Keratinocyte (primary cell): ENCODE measurements around the gene GRHL3. TPM values are rescaled to one million over a fixed set of nuclear protein-coding genes. Genes with fewer than 3 reads are reported as not detected.

Experiments
- DNase-seq: peaks from one replicate; pipeline ENCODE4 v3.0.0-alpha.2; 2011; ENCODE audit warnings: low read depth, missing footprints, low spot score
- FAIRE-seq: peaks from 2 replicates; lab custom pipeline; 2011; peaks lifted over from hg19 to GRCh38; lab: Jason Lieb, UNC
- H2AFZ ChIP-seq: 2 replicates; pipeline ENCODE4 v1.6.0; 2012; ENCODE audit warnings: low read length, control low read depth, inconsistent platforms; ENCODE audit not compliant: control insufficient read depth
- H3K27ac ChIP-seq: 2 replicates; pipeline ENCODE4 v1.5.1; 2011; ENCODE audit warnings: low read length; ENCODE audit not compliant: control insufficient read depth, insufficient read depth
- H3K27me3 ChIP-seq: 3 replicates; pipeline ENCODE4 v1.6.0; 2011; ENCODE audit warnings: low read length; ENCODE audit not compliant: control insufficient read depth, insufficient read depth; ENCODE audit errors: extremely low read depth
- H3K36me3 ChIP-seq, 2 experiments: 2 replicates in 1 of 2; 3 replicates in 1 of 2; pipeline ENCODE4 v1.5.1; 2011; ENCODE audit warnings: low read length in 2 of 2, mild to moderate bottlenecking in 1 of 2; ENCODE audit not compliant: control insufficient read depth in 2 of 2, insufficient read depth in 2 of 2; ENCODE audit errors: extremely low read depth in 1 of 2
- H3K4me1 ChIP-seq: 3 replicates; pipeline ENCODE4 v1.5.1; 2011; ENCODE audit warnings: low read length; ENCODE audit not compliant: control insufficient read depth, insufficient read depth; ENCODE audit errors: extremely low read depth
- H3K4me2 ChIP-seq: 3 replicates; pipeline ENCODE4 v1.6.0; 2011; ENCODE audit warnings: low read depth, low read length; ENCODE audit not compliant: control insufficient read depth, insufficient read depth; ENCODE audit errors: extremely low read depth
- H3K4me3 ChIP-seq, 3 experiments: fragments of 200-600 bp in 1 of 3; sonication (generic) in 1 of 3; 2 replicates in 2 of 3; 3 replicates in 1 of 3; pipeline ENCODE4 v1.5.1; 2011 to 2016; ENCODE audit warnings: low read length in 3 of 3, mild to moderate bottlenecking in 3 of 3, control low read depth in 2 of 3, inconsistent platforms in 1 of 3, low read depth in 1 of 3, mixed read lengths in 1 of 3, mixed run types in 1 of 3, moderate library complexity in 1 of 3; ENCODE audit not compliant: control insufficient read depth in 2 of 3, insufficient read depth in 2 of 3; ENCODE audit errors: extremely low read depth in 1 of 3
- H3K79me2 ChIP-seq: 2 replicates; pipeline ENCODE4 v1.6.0; 2012; ENCODE audit warnings: low read length; ENCODE audit not compliant: control insufficient read depth, insufficient read depth
- H3K9ac ChIP-seq: 3 replicates; pipeline ENCODE4 v1.6.0; 2011; ENCODE audit warnings: low read length; ENCODE audit not compliant: control insufficient read depth, insufficient read depth; ENCODE audit errors: extremely low read depth
- H3K9me1 ChIP-seq: 3 replicates; pipeline ENCODE4 v1.6.0; 2011; ENCODE audit warnings: low read length; ENCODE audit not compliant: control insufficient read depth, insufficient read depth; ENCODE audit errors: extremely low read depth
- H3K9me3 ChIP-seq: 2 replicates; pipeline ENCODE4 v1.5.1; 2012; ENCODE audit warnings: low read depth, low read length; ENCODE audit not compliant: control insufficient read depth
- H4K20me1 ChIP-seq: 3 replicates; pipeline ENCODE4 v1.6.0; 2011; ENCODE audit warnings: low read length; ENCODE audit not compliant: control insufficient read depth, insufficient read depth; ENCODE audit errors: extremely low read depth
- EZH2 ChIP-seq: IDR thresholded peaks from one replicate; pipeline ENCODE4 v1.6.1; 2012; ENCODE audit warnings: inconsistent platforms, mild to moderate bottlenecking, low read length, moderate library complexity
- dilution Hi-C: fragments of 300-500 bp; cut with MboI; formaldehyde crosslinking; loops from one replicate; pipeline ENCODE4 v1.7.0; 2020; ENCODE audit warnings: low sequenced_read_pairs; ENCODE audit not compliant: extremely low pct_ligation_motif_present
- polyA plus RNA-seq, 5 experiments: library from polyadenylated mRNA; depleted of rRNA in 3 of 5; stranded (reverse) in 3 of 5; stranded (forward) in 1 of 5; unstranded in 1 of 5; fragments of >200 nt; gene quantifications; 1 replicate in 1 of 5; 2 replicates in 3 of 5; 3 replicates in 1 of 5; pipeline versions ENCODE4 v1.2.1 to v1.2.3, GENCODE V29; 2011 to 2012; ENCODE audit warnings: missing spikeins in 2 of 5, low read depth in 1 of 5, low replicate concordance in 1 of 5
- TF ChIP-seq, protein P1 (sequence below), 3 experiments: IDR thresholded peaks in 1 of 3; conservative IDR thresholded peaks in 1 of 3; optimal IDR thresholded peaks in 1 of 3; 2 replicates in 2 of 3; 3 replicates in 1 of 3; pipeline versions ENCODE3 to v1.5.1; 2011; ENCODE audit warnings: low read length in 3 of 3, mild to moderate bottlenecking in 3 of 3, moderate library complexity in 2 of 3, control low read depth in 1 of 3, inconsistent platforms in 1 of 3; ENCODE audit not compliant: insufficient read depth in 2 of 3; ENCODE audit errors: extremely low read depth in 1 of 3

Gene GRHL3
- polyA plus RNA-seq, 1 donor (not counting 4 experiments of a cell fraction or from before 2014, with no cell fraction given), result 13.0 TPM

GRCh38 chr1:24348196-24348595, 29.0 kb downstream of the GRHL3 start:
- H3K4me2 ChIP-seq, result no peak overlapping the region
- dilution Hi-C loops, result no loop called here
- TF ChIP-seq EZH2, result no peak
- TF ChIP-seq, protein P1, sequence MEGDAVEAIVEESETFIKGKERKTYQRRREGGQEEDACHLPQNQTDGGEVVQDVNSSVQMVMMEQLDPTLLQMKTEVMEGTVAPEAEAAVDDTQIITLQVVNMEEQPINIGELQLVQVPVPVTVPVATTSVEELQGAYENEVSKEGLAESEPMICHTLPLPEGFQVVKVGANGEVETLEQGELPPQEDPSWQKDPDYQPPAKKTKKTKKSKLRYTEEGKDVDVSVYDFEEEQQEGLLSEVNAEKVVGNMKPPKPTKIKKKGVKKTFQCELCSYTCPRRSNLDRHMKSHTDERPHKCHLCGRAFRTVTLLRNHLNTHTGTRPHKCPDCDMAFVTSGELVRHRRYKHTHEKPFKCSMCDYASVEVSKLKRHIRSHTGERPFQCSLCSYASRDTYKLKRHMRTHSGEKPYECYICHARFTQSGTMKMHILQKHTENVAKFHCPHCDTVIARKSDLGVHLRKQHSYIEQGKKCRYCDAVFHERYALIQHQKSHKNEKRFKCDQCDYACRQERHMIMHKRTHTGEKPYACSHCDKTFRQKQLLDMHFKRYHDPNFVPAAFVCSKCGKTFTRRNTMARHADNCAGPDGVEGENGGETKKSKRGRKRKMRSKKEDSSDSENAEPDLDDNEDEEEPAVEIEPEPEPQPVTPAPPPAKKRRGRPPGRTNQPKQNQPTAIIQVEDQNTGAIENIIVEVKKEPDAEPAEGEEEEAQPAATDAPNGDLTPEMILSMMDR (optimal IDR thresholded peaks at IDR 0.05 in 1 of 3, IDR thresholded peaks at IDR 0.05 in 1 of 3, conservative IDR thresholded peaks at IDR 0.05 in 1 of 3; ENCODE audit: extremely low read depth in 1 of 3, insufficient read depth in 2 of 3, low read length in 3 of 3), result no peak
- DNase-seq (no peak), FAIRE-seq (no peak)
- no peaks in the 10 kb centered on the region for H3K4me1 ChIP-seq
- H3K27ac ChIP-seq, result no peak overlapping the region
- H3K9me3 ChIP-seq, result no peaks in the 10 kb centered on the region
- no peaks in the 10 kb centered on the region for H3K9me1 ChIP-seq
- H3K9ac ChIP-seq, result no peak overlapping the region
- no peak overlapping the region for H2AFZ ChIP-seq
- peaks cover 0 to 22% of the 10 kb centered on the region in 2 experiments for H3K36me3 ChIP-seq
- no peak overlapping the region for H3K4me3 ChIP-seq
- no peaks in the 10 kb centered on the region for H3K79me2 ChIP-seq
- H3K27me3 ChIP-seq, result no peaks in the 10 kb centered on the region
- H4K20me1 ChIP-seq, result no peaks in the 10 kb centered on the region

DNA sequence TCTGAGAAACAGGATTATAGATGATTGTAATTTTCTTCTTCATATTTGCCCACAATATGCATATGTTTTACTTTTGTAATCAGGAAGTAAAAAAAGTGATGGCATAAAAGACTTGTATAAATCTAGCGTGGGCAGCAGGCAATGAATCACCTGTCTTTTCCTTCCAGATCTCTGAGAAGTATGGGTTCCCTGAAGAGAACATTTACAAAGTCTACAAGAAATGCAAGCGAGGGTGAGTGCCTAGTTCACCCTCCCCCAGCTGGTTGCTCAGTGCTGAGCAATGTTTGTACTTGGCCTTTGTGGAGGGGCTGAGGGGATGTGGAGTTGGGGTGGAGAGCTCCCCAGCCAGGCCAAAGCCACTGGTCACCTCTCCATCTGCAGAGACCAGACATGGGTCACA, 30.7 kb downstream of the GRHL3 start:
- H2AFZ ChIP-seq, result no peak overlapping the region

More for the DNA sequence above, 30.7 kb downstream of the GRHL3 start:
- peaks cover 0 to 22% of the 10 kb centered on the region in 2 experiments for H3K36me3 ChIP-seq
- H4K20me1 ChIP-seq, result no peaks in the 10 kb centered on the region
- no peaks in the 10 kb centered on the region for H3K4me1 ChIP-seq
- H3K9me3 ChIP-seq, result no peaks in the 10 kb centered on the region
- TF ChIP-seq, protein P1 (optimal IDR thresholded peaks at IDR 0.05 in 1 of 3, IDR thresholded peaks at IDR 0.05 in 1 of 3, conservative IDR thresholded peaks at IDR 0.05 in 1 of 3; ENCODE audit: extremely low read depth in 1 of 3, insufficient read depth in 2 of 3, low read length in 3 of 3), result no peak
- TF ChIP-seq EZH2, result no peak
- H3K27ac ChIP-seq, result no peak overlapping the region
- FAIRE-seq (no peak), DNase-seq (no peak)
- no peaks in the 10 kb centered on the region for H3K9me1 ChIP-seq
- dilution Hi-C loops, result no loop called here
- H3K79me2 ChIP-seq, result no peaks in the 10 kb centered on the region
- H3K27me3 ChIP-seq, result no peaks in the 10 kb centered on the region
- H3K9ac ChIP-seq, result no peak overlapping the region
- H3K4me2 ChIP-seq, result no peak overlapping the region
- H3K4me3 ChIP-seq, result no peak overlapping the region
